Tibial nerve (tissue), 4 donors: Measurements from ENCODE around the gene RPRD1B. TPM values are rescaled to one million over a fixed set of nuclear protein-coding genes. Genes with fewer than 3 reads are reported as not detected.

ENCODE experiments used
- DNase-seq, 2 donors: peaks; one replicate each; pipeline ENCODE4 v3.0.0-alpha.2; 2019; ENCODE audit warnings: low spot score in 2 of 2
- H3K27ac ChIP-seq, 4 donors: fragments of 200-600 bp; sonication (generic) in 3 of 4; one replicate each; pipeline ENCODE4 v1.5.1; 2017 to 2019; ENCODE audit warnings: mild to moderate bottlenecking in 1 of 4
- H3K27me3 ChIP-seq, 2 donors: fragments of 200-600 bp; sonication (generic) in 1 of 2; one replicate each; pipeline versions ENCODE4 v1.5.1 to v1.6.0; 2017 to 2019
- H3K36me3 ChIP-seq, 3 donors: fragments of 200-600 bp; sonication (generic); one replicate each; pipeline ENCODE4 v1.5.1; 2018 to 2019
- H3K4me1 ChIP-seq, 4 donors: fragments of 200-600 bp; sonication (generic) in 3 of 4; one replicate each; pipeline ENCODE4 v1.5.1; 2017 to 2019
- H3K4me3 ChIP-seq, 4 donors: fragments of 200-600 bp; sonication (generic) in 3 of 4; one replicate each; pipeline ENCODE4 v1.5.1; 2017 to 2019; ENCODE audit warnings: mild to moderate bottlenecking in 1 of 4, moderate library complexity in 1 of 4
- H3K9me3 ChIP-seq, 4 donors: fragments of 200-600 bp; sonication (generic) in 3 of 4; one replicate each; pipeline ENCODE4 v1.5.1; 2017 to 2019
- EP300 ChIP-seq, 2 donors: sonication (generic); formaldehyde crosslinking; IDR thresholded peaks; one replicate each; pipeline ENCODE4 v1.6.1; 2017; ENCODE audit warnings: antibody characterized with exemption in 2 of 2, mild to moderate bottlenecking in 1 of 2
- POLR2A ChIP-seq, 2 donors: fragments of 450-650 bp; IDR thresholded peaks; one replicate each; pipeline ENCODE4 v1.6.1; 2017; ENCODE audit warnings: antibody characterized with exemption in 2 of 2, mild to moderate bottlenecking in 2 of 2, moderate library complexity in 2 of 2
- WGBS, 2 donors: methylation state at CpG; one replicate each; pipeline ENCODE4 v1.1.5; 2018; 5-methylcytosine and 5-hydroxymethylcytosine counted together
- total RNA-seq, 4 donors: library from RNA; depleted of rRNA; stranded (reverse); fragments of >200 nt; gene quantifications; one replicate each; pipeline ENCODE4 v1.1.0, GENCODE V29; 2016
- TF ChIP-seq, protein P1 (sequence below), 5 experiments: fragments of 200-600 bp in 3 of 5; fragments of 450-650 bp in 2 of 5; sonication (generic) in 3 of 5; IDR thresholded peaks; one replicate each; pipeline ENCODE4 v1.5.1; 2016 to 2019; ENCODE audit warnings: antibody characterized with exemption in 5 of 5, mild to moderate bottlenecking in 3 of 5, moderate library complexity in 2 of 5

RPRD1B gene
- total RNA-seq, 4 donors from 2014 or later = 28.5 to 36.3 (median 35.1) TPM

- TF ChIP-seq, protein P1, sequence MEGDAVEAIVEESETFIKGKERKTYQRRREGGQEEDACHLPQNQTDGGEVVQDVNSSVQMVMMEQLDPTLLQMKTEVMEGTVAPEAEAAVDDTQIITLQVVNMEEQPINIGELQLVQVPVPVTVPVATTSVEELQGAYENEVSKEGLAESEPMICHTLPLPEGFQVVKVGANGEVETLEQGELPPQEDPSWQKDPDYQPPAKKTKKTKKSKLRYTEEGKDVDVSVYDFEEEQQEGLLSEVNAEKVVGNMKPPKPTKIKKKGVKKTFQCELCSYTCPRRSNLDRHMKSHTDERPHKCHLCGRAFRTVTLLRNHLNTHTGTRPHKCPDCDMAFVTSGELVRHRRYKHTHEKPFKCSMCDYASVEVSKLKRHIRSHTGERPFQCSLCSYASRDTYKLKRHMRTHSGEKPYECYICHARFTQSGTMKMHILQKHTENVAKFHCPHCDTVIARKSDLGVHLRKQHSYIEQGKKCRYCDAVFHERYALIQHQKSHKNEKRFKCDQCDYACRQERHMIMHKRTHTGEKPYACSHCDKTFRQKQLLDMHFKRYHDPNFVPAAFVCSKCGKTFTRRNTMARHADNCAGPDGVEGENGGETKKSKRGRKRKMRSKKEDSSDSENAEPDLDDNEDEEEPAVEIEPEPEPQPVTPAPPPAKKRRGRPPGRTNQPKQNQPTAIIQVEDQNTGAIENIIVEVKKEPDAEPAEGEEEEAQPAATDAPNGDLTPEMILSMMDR (IDR thresholded peaks at IDR 0.05) = no peak
- TF ChIP-seq POLR2A (IDR thresholded peaks at IDR 0.05) (no peak), EP300 (IDR thresholded peaks at IDR 0.05) (no peak)
- Histone ChIP-seq H3K27me3 (no peaks in the 10 kb centered on the region), H3K9me3 (no peaks in the 10 kb centered on the region), H3K36me3 (peaks cover 0 to 78% (median 14%) of the 10 kb centered on the region in 3 donors), H3K27ac (no peak overlapping the region), H3K4me1 (peaks cover 0 to 13% (median 2%) of the 10 kb centered on the region in 4 donors), H3K4me3 (no peak overlapping the region)
- no peak for DNase-seq
- WGBS, 2 donors = 83 to 89% methylated on average over 5 of the region's 5 CpGs
These were observed 26.3 kb downstream of the RPRD1B start for GRCh38 chr20:38059832-38060231.

- WGBS, 2 donors = 55 to 59% methylated on average over 5 of the region's 5 CpGs
These were observed 27.0 kb downstream of the RPRD1B start for GRCh38 chr20:38060536-38060935.

DNA sequence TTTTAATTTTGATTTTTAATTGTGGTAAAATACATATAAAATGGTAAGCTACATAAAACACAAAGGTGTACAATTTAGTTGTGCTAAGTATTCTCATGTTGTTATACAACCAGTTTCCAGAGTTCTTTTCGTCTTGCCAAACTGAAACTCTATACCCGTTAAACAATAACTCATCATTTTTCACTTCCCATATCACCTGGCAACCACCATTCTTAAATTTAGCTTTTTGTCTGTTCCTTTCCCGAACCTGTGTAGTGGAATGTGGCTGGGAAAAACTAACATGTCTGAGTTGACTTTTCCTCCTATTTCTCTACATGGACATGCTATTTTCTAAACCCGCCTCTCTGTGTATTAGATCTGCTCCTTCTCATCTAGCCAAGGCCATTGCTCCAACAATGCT lies 27.6 kb downstream of the RPRD1B start:
- no peak overlapping the region for H3K4me3 ChIP-seq
- WGBS, 2 donors = 75 to 80% methylated on average over 4 of the region's 4 CpGs
- H3K27me3 ChIP-seq = no peaks in the 10 kb centered on the region
- DNase-seq = no peak
- H3K27ac ChIP-seq = no peak overlapping the region
- no peak for TF ChIP-seq POLR2A (IDR thresholded peaks at IDR 0.05)
- TF ChIP-seq, protein P1 (IDR thresholded peaks at IDR 0.05) = no peak
- no peak for TF ChIP-seq EP300 (IDR thresholded peaks at IDR 0.05)
- H3K4me1 ChIP-seq = peaks cover 0 to 7% (median 0%) of the 10 kb centered on the region in 4 donors
- H3K9me3 ChIP-seq = no peaks in the 10 kb centered on the region
- H3K36me3 ChIP-seq = peaks cover 0 to 84% (median 14%) of the 10 kb centered on the region in 3 donors

More at GRCh38 chr20:38060536-38060935, 27.0 kb downstream of the RPRD1B start:
- Histone ChIP-seq H3K27ac (no peak overlapping the region), H3K4me1 (peaks cover 0 to 7% (median 0%) of the 10 kb centered on the region in 4 donors), H3K36me3 (peaks cover 0 to 84% (median 14%) of the 10 kb centered on the region in 3 donors), H3K4me3 (no peak overlapping the region), H3K9me3 (no peaks in the 10 kb centered on the region), H3K27me3 (no peaks in the 10 kb centered on the region)
- TF ChIP-seq, protein P1 (IDR thresholded peaks at IDR 0.05) = no peak
- no peak for TF ChIP-seq EP300 (IDR thresholded peaks at IDR 0.05)
- no peak for TF ChIP-seq POLR2A (IDR thresholded peaks at IDR 0.05)
- DNase-seq = no peak

- Histone ChIP-seq H3K27ac (no peak overlapping the region), H3K4me1 (no peaks in the 10 kb centered on the region), H3K9me3 (no peaks in the 10 kb centered on the region), H3K36me3 (peaks cover 0 to 100% (median 14%) of the 10 kb centered on the region in 3 donors), H3K27me3 (no peaks in the 10 kb centered on the region), H3K4me3 (no peak overlapping the region)
- no peak for DNase-seq
- WGBS, 2 donors = 83 to 86% methylated on average over 5 of the region's 5 CpGs
- no peak for TF ChIP-seq POLR2A (IDR thresholded peaks at IDR 0.05)
- no peak for TF ChIP-seq EP300 (IDR thresholded peaks at IDR 0.05)
- TF ChIP-seq, protein P1 (IDR thresholded peaks at IDR 0.05) = no peak
These were observed 29.3 kb downstream of the RPRD1B start for GRCh38 chr20:38062890-38063289.

GRCh38 chr20:38063911-38064530 lies 30.5 kb downstream of the RPRD1B start:
- 82 to 84% methylated on average over 7 of the region's 7 CpGs for WGBS, 2 donors
- H3K4me3 ChIP-seq = no peak overlapping the region
- no peaks in the 10 kb centered on the region for H3K27me3 ChIP-seq
- no peaks in the 10 kb centered on the region for H3K4me1 ChIP-seq
- no peak for DNase-seq
- H3K9me3 ChIP-seq = no peaks in the 10 kb centered on the region
- H3K36me3 ChIP-seq = peaks cover 0 to 100% (median 9%) of the 10 kb centered on the region in 3 donors
- H3K27ac ChIP-seq = no peak overlapping the region
- TF ChIP-seq POLR2A (IDR thresholded peaks at IDR 0.05) (no peak), EP300 (IDR thresholded peaks at IDR 0.05) (no peak)
- TF ChIP-seq, protein P1 (IDR thresholded peaks at IDR 0.05) = no peak
